ENCODE measurements around the gene PDE11A.
"Not testable (repeated sequence)": the region's sequence is repeated elsewhere in the genome, so short reads cannot be mapped to it uniquely, and the experiment has no call there.

PDE11A gene

GRCh38 chr2:178072383-178073301 lies at the start of gene PDE11A:
Gene PDE11A (minus strand): TSS chr2:178072777. CDS start chr2:178072437, 340 bp downstream.
- DNase-seq, result peak; percentile 68

GRCh38 chr2:178119179-178119922 lies 46.8 kb upstream of the PDE11A start:
- DNase-seq, result no peak

- no peak for DNase-seq
These were observed 45.1 kb upstream of the PDE11A start for GRCh38 chr2:178117725-178118124.

- DNase-seq, result no peak
These were observed 42.7 kb upstream of the PDE11A start for GRCh38 chr2:178115271-178115670.

- DNase-seq, result no peak
These were observed 41.9 kb upstream of the PDE11A start for GRCh38 chr2:178114462-178114861.

GRCh38 chr2:178112202-178113152 lies 39.9 kb upstream of the PDE11A start, which contains the start of gene RBM45:
Gene RBM45 (plus strand): TSS chr2:178112437. CDS start chr2:178112547, 110 bp downstream.
- peak; percentile 94 for DNase-seq

GRCh38 chr2:178111743-178112142 lies 39.2 kb upstream of the PDE11A start:
- no peak for DNase-seq

- no peak for DNase-seq
These were observed 38.1 kb upstream of the PDE11A start for GRCh38 chr2:178110681-178111080.

- no peak for DNase-seq
These were observed 37.2 kb upstream of the PDE11A start for GRCh38 chr2:178109813-178110212.

GRCh38 chr2:178108176-178108575 lies 35.6 kb upstream of the PDE11A start:
- no peak for DNase-seq

GRCh38 chr2:178106053-178106452 lies 33.5 kb upstream of the PDE11A start:
- DNase-seq, result no peak

- DNase-seq, result no peak
These were observed 33.0 kb upstream of the PDE11A start for GRCh38 chr2:178105566-178105965.

GRCh38 chr2:178101321-178102079 lies 28.9 kb upstream of the PDE11A start:
- DNase-seq, result no peak

- no peak for DNase-seq
These were observed 20.9 kb upstream of the PDE11A start for GRCh38 chr2:178093471-178093870.

GRCh38 chr2:178088774-178089270 lies 16.2 kb upstream of the PDE11A start:
- DNase-seq, result no peak

- DNase-seq, result no peak
These were observed 11.7 kb upstream of the PDE11A start for GRCh38 chr2:178084273-178084672.

- DNase-seq, result no peak
These were observed 9.9 kb upstream of the PDE11A start for GRCh38 chr2:178082408-178083045.

GRCh38 chr2:178079279-178079678 lies 6.7 kb upstream of the PDE11A start:
- DNase-seq, result not testable (repeated sequence)

- no peak for DNase-seq
These were observed 3.6 kb upstream of the PDE11A start for GRCh38 chr2:178076130-178076529.

GRCh38 chr2:178075006-178075326 lies 2.4 kb upstream of the PDE11A start:
- no peak for DNase-seq

Measured in activated effector memory CD4-positive, alpha-beta T cell treated with anti-CD3 and anti-CD28 coated beads, Interleukin-2, amount 50 U/mL, for 16 hours (primary cell).